GM18951 (cell line): ENCODE measurements around the gene PLXNA3.

ENCODE experiments used
- POLR2A ChIP-seq: IDR thresholded peaks from 4 replicates; pipeline ENCODE4 v1.6.1; 2011; ENCODE audit warnings: mild to moderate bottlenecking; ENCODE audit not compliant: insufficient read length, insufficient read depth; ENCODE audit errors: extremely low read depth
- in situ Hi-C: fragments of 300-500 bp; cut with MboI; formaldehyde crosslinking; loops from one replicate; pipeline ENCODE4 v1.12.0; 2022; ENCODE audit warnings: low sequenced_read_pairs, mixed read lengths, inconsistent platforms; ENCODE audit not compliant: unreplicated experiment

The PLXNA3 gene

GRCh38 chrX:154450312-154450711 is 7.8 kb upstream of the PLXNA3 start:
- in situ Hi-C loops: no loop called here
- no peak for TF ChIP-seq POLR2A

- TF ChIP-seq POLR2A: no peak
- in situ Hi-C loops: no loop called here
These were observed 5.3 kb upstream of the PLXNA3 start for GRCh38 chrX:154452823-154453222.

- in situ Hi-C loops: no loop called here
- no peak for TF ChIP-seq POLR2A
These were observed 478 bp upstream of the PLXNA3 start for GRCh38 chrX:154457491-154458115.

- in situ Hi-C loops: no loop called here
- TF ChIP-seq POLR2A: no peak
These were observed 1.1 kb downstream of the PLXNA3 start for GRCh38 chrX:154458954-154459778.

GRCh38 chrX:154459832-154460231 is 1.8 kb downstream of the PLXNA3 start:
- TF ChIP-seq POLR2A: no peak
- in situ Hi-C loops: no loop called here

GRCh38 chrX:154460326-154460725 is 2.2 kb downstream of the PLXNA3 start:
- no peak for TF ChIP-seq POLR2A
- in situ Hi-C loops: no loop called here

- in situ Hi-C loops: no loop called here
These were observed 4.3 kb downstream of the PLXNA3 start for GRCh38 chrX:154462396-154462795.

GRCh38 chrX:154463611-154464220 is 5.6 kb downstream of the PLXNA3 start:
- no peak for TF ChIP-seq POLR2A
- in situ Hi-C loops: no loop called here

More at GRCh38 chrX:154462396-154462795, 4.3 kb downstream of the PLXNA3 start:
- no peak for TF ChIP-seq POLR2A

- in situ Hi-C loops: no loop called here
- TF ChIP-seq POLR2A: no peak
These were observed 6.8 kb downstream of the PLXNA3 start for GRCh38 chrX:154464806-154465365.

- in situ Hi-C loops: no loop called here
- no peak for TF ChIP-seq POLR2A
These were observed 7.5 kb downstream of the PLXNA3 start for GRCh38 chrX:154465601-154466000.

- in situ Hi-C loops: no loop called here
- no peak for TF ChIP-seq POLR2A
These were observed 8.0 kb downstream of the PLXNA3 start for GRCh38 chrX:154466036-154466435.

- TF ChIP-seq POLR2A: no peak
- in situ Hi-C loops: no loop called here
These were observed 8.8 kb downstream of the PLXNA3 start for GRCh38 chrX:154466907-154467306.

GRCh38 chrX:154467556-154467955 is 9.5 kb downstream of the PLXNA3 start:
- no peak for TF ChIP-seq POLR2A
- in situ Hi-C loops: no loop called here
